ENCODE data around the gene MEX3C. TPM values are rescaled to one million over a fixed set of nuclear protein-coding genes. Genes with fewer than 3 reads are reported as not detected.

The MEX3C gene
- total and polyA plus RNA-seq, 2 experiments from 2014 or later = 21.0 to 67.3 TPM

DNA sequence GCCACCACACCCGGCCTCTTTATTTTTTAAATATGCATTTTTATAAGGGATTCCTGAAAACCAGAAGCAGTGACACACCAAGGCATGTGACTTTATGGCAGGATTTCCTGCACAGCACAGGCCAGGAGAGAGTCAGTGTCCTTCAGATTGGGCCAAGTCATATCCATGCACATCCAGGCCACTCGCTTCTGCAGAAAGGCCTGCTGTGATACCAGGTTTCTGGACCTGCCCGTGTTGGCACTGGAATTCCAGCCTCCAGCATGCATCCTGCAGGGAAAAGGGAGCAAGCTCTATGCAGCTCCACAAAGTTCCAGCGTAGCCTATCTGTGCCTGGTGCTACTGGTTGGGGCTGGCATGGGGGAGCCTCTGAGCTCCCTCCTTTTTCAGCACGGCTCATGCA lies 36.8 kb downstream of the MEX3C start:
- Histone ChIP-seq H3K4me3 (no peak overlapping the region), H3K9me2 (replicated peaks; ENCODE audit: insufficient read depth) (no peaks in the 10 kb centered on the region), H3K4me1 (ENCODE audit: insufficient read depth) (no peaks in the 10 kb centered on the region), H3K4me2 (no peak overlapping the region), H2AFZ (no peak overlapping the region), H3K9me3 (ENCODE audit: low read depth) (no peaks in the 10 kb centered on the region), H3K36me3 (replicated peaks; ENCODE audit: insufficient read depth, low read depth) (no peaks in the 10 kb centered on the region), H3K79me2 (no peaks in the 10 kb centered on the region), H4K20me1 (ENCODE audit: insufficient read depth, poor library complexity, severe bottlenecking) (no peaks in the 10 kb centered on the region), H3K27ac (no peak overlapping the region), H3K27me3 (no peaks in the 10 kb centered on the region)
- WGBS (ENCODE audit: low lambda C conversion rate, missing lambda C conversion rate) = 95% methylated on average over 5 of the region's 5 CpGs
- no peak for DNase-seq (ENCODE audit: low spot score)
- TF ChIP-seq, protein P1, sequence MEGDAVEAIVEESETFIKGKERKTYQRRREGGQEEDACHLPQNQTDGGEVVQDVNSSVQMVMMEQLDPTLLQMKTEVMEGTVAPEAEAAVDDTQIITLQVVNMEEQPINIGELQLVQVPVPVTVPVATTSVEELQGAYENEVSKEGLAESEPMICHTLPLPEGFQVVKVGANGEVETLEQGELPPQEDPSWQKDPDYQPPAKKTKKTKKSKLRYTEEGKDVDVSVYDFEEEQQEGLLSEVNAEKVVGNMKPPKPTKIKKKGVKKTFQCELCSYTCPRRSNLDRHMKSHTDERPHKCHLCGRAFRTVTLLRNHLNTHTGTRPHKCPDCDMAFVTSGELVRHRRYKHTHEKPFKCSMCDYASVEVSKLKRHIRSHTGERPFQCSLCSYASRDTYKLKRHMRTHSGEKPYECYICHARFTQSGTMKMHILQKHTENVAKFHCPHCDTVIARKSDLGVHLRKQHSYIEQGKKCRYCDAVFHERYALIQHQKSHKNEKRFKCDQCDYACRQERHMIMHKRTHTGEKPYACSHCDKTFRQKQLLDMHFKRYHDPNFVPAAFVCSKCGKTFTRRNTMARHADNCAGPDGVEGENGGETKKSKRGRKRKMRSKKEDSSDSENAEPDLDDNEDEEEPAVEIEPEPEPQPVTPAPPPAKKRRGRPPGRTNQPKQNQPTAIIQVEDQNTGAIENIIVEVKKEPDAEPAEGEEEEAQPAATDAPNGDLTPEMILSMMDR (IDR thresholded peaks at IDR 0.05; ENCODE audit: poor library complexity) = no peak
- TF ChIP-seq EZH2 (IDR thresholded peaks at IDR 0.05; ENCODE audit: borderline replicate concordance) = no peak
- no peak for TF ChIP-seq EZH2phosphoT487 (IDR thresholded peaks at IDR 0.05; ENCODE audit: low read depth, severe bottlenecking, unreplicated experiment)

DNA sequence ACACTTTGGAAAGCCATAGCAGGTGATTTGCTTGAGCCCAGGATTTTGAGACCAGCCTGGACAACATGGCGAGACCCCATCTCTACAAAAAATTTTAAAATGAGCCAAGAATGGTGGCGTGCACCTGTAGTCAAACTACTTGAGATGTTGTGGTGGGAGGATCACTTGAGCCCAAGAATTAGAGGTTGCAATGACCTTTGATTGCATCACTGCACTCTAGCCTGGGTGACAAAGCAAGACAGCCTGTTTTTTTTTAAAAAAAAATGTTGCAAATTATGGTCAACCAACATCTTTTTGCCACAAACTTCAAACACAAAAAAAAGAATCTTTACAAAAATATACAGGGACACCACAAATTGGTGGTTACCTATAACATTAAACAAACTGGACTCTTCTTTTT lies 40.3 kb downstream of the MEX3C start:
- Histone ChIP-seq H3K79me2 (no peaks in the 10 kb centered on the region), H3K27me3 (no peaks in the 10 kb centered on the region), H3K27ac (no peak overlapping the region), H3K4me2 (no peak overlapping the region), H3K4me1 (ENCODE audit: insufficient read depth) (no peaks in the 10 kb centered on the region), H3K9me2 (replicated peaks; ENCODE audit: insufficient read depth) (no peaks in the 10 kb centered on the region), H3K4me3 (no peak overlapping the region), H3K9me3 (ENCODE audit: low read depth) (no peaks in the 10 kb centered on the region), H4K20me1 (ENCODE audit: insufficient read depth, poor library complexity, severe bottlenecking) (no peaks in the 10 kb centered on the region), H2AFZ (no peak overlapping the region), H3K36me3 (replicated peaks; ENCODE audit: insufficient read depth, low read depth) (no peaks in the 10 kb centered on the region)
- TF ChIP-seq EZH2 (IDR thresholded peaks at IDR 0.05; ENCODE audit: borderline replicate concordance) (no peak), EZH2phosphoT487 (IDR thresholded peaks at IDR 0.05; ENCODE audit: low read depth, severe bottlenecking, unreplicated experiment) (no peak)
- TF ChIP-seq, protein P1 (IDR thresholded peaks at IDR 0.05; ENCODE audit: poor library complexity) = no peak
- WGBS (ENCODE audit: low lambda C conversion rate, missing lambda C conversion rate) = 98% methylated on average over 2 of the region's 2 CpGs
- no peak for DNase-seq (ENCODE audit: low spot score)

DNA sequence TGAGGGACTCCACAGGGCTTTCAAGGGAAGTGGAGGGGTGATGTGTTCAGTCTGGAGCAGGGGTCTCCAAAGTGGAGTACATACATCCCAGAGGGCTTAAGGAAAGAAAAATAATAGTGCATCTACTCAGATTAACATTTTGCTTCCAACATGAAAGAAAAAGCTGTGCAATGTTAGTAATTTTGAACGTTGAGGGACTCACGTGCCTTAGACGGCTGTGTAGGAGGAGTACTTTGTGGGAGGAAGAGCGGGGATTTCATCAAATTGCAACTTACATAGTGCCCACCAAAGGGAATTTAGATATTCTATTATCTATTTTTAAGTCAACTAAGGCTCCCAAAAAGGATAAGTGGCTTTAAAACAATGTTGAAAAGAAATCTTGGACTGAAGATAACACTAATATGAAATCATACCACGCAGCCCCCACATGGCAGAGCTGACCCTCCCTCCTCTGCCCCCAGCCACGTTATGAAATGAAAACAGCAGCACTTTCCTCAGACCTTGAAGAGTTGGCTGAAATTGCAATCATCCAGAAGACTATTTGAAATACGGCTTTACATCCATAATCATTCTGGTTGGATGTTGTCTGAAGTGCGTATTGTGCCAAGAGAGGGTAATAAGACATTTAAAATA lies 42.9 kb downstream of the MEX3C start:
- H3K9me3 ChIP-seq (ENCODE audit: low read depth) = no peaks in the 10 kb centered on the region
- DNase-seq (ENCODE audit: low spot score) = no peak
- 80% methylated on average over 8 of the region's 8 CpGs for WGBS (ENCODE audit: low lambda C conversion rate, missing lambda C conversion rate)
- no peak overlapping the region for H3K4me2 ChIP-seq
- peaks cover 5% of the 10 kb centered on the region for H3K4me1 ChIP-seq (ENCODE audit: insufficient read depth)
- no peaks in the 10 kb centered on the region for H4K20me1 ChIP-seq (ENCODE audit: insufficient read depth, poor library complexity, severe bottlenecking)
- no peak overlapping the region for H2AFZ ChIP-seq
- H3K27me3 ChIP-seq = no peaks in the 10 kb centered on the region
- H3K9me2 ChIP-seq (replicated peaks; ENCODE audit: insufficient read depth) = no peaks in the 10 kb centered on the region
- H3K79me2 ChIP-seq = no peaks in the 10 kb centered on the region
- H3K4me3 ChIP-seq = no peak overlapping the region
- TF ChIP-seq, protein P1 (IDR thresholded peaks at IDR 0.05; ENCODE audit: poor library complexity) = no peak
- H3K36me3 ChIP-seq (replicated peaks; ENCODE audit: insufficient read depth, low read depth) = no peaks in the 10 kb centered on the region
- no peak overlapping the region for H3K27ac ChIP-seq

All from hepatocyte (in vitro differentiated cells).